Left ventricle myocardium superior (tissue), 1 donor: ENCODE data around the gene SPRTN. TPM values are rescaled to one million over a fixed set of nuclear protein-coding genes. Genes with fewer than 3 reads are reported as not detected.
"Not testable (repeated sequence)": the region's sequence is repeated elsewhere in the genome, so short reads cannot be mapped to it uniquely, and the experiment has no call there.

Experiments used
- ATAC-seq: fragments of 200-7000 bp; cut with Tn5 transposase; one replicate; pipeline ENCODE4 v1.9.1; 2020; ENCODE audit warnings: mild to moderate bottlenecking, moderate library complexity
- DNase-seq: peaks from one replicate; pipeline ENCODE4 v3.0.0-alpha.2; 2020
- intact Hi-C: fragments of 100-400 bp; cut with micrococcal nuclease; formaldehyde crosslinking; loops from one replicate; pipeline ENCODE4 v1.11.0; 2022
- total RNA-seq: library from RNA; stranded (reverse); fragmentation: NEBNext Ultra II Directional; extraction: Animal tissue kit (Norgen Biotek cat#: 25700); gene quantifications from one replicate; pipeline ENCODE4 v1.2.1, GENCODE V29; 2021
- donor health status: DM: no; HTN: yes; CAD: no; lungs with severe emphysema.

SPRTN gene
- total RNA-seq, 1 donor from 2014 or later: 6.6 TPM

GRCh38 chr1:231334952-231335351, 3.1 kb upstream of the SPRTN start:
- intact Hi-C loops: no loop called here
- DNase-seq (no peak), ATAC-seq (no peak)

DNA sequence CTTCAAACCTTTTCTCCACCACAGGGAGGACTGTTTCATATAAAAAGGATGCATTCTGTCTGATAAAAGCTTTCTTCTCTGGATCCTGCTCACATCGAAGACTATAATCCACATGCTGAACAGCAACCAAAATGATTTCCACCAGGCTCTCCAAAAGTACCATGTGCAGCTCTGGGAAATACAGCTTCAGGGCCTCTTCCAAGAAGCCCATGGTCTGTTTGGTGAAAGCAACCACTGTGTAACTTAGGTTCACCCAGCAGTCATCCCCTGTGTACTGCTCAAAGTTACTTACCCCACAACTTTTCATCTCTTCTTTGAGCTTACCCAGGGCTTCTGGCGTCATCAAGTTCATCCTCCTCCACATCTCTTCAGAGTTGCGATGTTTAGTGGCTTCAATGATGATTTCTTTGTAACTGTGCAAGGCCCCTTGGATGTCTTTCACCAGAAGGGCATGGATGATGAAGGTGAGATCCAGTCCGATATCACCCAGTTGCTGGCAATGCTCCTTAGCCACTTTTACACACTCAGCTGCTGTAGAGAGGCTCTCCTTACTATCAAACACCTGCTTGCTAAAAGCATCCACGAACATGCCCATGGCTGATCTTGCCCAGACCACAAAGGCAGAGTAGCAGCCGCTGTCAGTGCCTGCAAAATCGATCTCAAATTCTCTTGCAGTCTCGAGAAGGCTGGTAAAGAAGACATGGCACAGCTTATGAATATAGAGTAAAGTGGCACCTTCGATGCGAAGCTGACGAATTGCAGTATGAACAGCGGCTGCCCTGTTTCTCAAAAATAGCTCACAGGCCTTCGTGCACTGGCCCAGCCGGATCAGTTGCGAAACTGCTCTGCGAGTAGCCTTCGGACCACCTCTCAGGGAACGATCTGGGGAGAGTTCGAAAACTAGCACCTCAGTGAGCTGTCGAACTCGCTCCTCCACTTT, 2.2 kb upstream of the SPRTN start:
- intact Hi-C loops: no loop called here
- ATAC-seq: no peak
- no peak for DNase-seq

DNA sequence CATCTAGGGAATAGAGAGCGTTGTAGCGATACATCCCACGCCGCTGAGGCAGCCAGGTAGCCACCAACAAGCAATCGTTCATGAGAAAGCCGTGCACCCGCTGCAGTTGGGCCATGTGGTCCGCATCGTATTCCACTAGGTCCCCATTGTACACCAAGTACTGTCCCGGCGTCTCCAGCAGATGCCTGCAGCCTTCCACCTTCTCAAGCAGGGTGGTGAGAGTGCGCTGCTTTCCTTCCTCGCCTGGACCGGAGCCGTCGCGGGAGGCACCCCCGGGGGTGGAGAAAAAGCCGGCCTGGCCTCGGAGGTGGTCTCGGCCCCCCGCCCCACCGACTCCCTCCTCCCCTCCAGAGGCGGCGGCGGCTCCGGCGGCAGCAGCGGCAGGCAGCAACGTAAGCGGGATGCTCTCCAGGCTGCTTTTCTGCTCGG, 1.0 kb upstream of the SPRTN start:
- DNase-seq (no peak), ATAC-seq (peak; percentile 22)
- intact Hi-C loops: no loop called here

DNA sequence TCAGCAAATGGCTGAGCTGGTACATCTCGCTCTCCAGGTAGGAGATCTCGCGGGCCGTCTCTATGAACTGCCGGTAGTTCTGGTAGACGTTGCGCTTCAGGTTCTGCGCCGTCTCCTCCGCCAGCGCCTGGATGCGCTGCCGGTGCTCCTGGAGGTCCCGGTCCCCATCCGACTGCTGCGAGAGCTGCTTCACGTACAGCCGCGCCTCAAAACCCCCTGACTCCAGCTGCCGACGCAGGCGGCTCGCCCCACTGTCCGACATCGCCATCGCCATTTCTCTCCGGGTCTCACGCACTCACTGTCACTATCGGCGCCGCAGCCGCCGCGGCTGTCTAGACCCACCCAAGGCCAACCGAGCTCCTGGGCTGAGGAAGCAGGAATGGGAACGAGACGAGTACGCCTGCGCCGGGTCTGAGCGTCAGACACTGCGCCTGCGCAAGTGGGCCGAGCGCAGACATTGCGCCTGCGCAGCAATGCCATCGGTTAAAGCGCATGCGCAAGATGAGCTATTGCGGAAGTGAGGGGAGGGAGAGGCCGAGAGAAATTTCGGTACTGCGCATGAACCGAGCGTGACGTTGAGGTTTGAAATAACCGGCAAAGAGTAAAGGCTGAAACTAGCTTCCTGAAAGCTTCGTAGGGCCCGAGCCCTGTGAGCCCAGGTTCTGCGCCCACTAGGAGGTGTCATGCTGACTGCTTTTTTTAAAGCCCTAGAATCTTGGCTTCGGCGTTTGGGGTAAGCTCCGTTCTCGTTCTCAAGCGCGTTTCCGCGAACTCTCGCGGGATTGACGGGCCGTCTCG, 422 bp upstream of the SPRTN start, which contains the start of gene EXOC8:
TSS of gene EXOC8 (minus strand) at position 381 of the 798 bp plus-strand sequence. CDS start at position 274, 107 bp downstream.
- intact Hi-C loops: no loop called here
- DNase-seq (peak; percentile 97), ATAC-seq (peak; percentile 97)

DNA sequence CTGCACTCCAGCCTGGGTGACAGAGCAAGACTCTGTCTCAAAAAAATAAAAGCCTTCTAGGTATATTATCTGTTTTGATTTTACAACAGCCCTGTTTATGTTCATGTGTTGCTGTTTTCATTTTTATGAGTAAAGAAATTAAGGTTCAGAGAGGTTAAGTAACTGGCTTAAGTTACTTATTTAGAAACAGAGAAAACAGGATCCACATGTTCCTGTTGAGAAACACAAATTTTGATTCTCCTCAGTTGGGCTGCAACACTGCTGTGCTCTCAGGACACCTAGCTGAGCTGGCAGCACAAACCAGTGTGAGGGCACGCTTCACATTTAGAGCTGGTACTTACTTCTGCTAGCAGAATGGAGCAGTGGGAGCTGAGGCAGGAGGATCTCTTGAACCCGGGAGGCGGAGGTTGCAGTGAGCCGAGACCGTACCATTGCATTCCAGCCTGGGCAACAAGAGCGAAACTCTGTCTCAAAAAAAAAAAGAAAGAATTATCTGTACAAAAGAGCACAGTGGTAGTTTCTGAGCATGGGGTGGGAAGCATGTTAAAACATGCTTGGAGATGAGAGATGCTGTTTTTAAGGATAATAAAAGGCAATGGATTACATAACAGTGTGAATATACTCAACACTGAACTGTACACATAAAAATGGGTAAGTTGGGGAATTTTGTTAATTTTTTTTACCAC, 2.4 kb downstream of the SPRTN start:
- ATAC-seq: no peak
- intact Hi-C loops: no loop called here

GRCh38 chr1:231347961-231348360, 9.9 kb downstream of the SPRTN start:
- intact Hi-C loops: no loop called here
- ATAC-seq: no peak
- no peak for DNase-seq

More for the DNA sequence above, 2.4 kb downstream of the SPRTN start:
- no peak for DNase-seq

DNA sequence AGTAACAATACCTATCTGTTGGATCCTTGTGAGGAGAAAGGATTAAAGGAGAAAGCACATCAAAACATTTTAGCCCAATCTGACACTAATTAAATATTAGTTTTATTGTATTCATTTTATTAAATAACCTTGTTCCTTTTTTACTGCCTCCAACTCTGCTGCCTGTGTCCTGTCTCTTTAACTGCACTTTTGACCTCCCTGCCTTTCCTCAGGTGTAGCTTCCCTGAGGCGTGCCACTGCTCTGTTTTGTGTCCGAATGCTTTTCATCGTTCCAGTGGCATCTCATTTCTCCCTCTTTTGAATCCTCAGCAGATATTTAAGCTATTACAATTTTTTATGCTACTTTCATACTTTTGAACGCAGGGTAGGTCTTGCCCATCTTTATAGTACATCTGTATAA, 10.3 kb downstream of the SPRTN start:
- ATAC-seq: no peak
- intact Hi-C loops: no loop called here
- no peak for DNase-seq

- ATAC-seq, DNase-seq: not testable (repeated sequence)
Observed at GRCh38 chr1:231348856-231349255, 10.8 kb downstream of the SPRTN start.

DNA sequence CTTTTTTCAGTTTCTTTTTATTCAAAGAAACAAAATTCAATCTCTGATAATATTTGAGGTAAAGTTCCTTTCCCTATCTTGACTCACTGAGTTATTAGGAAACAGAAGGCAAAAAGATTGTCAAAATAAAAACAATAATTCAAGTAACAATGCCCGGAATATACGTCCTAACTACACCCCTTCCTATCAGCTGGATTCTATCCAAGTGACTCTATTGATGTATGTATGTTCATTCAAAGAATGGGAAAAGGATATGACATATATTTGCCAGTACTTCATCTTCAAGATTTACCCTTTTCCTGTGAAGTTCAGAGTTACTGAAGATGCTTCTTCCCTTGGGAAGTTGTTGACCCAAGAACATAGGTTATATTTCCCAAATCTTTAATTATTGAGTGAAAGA, 13.7 kb downstream of the SPRTN start:
- intact Hi-C loops: loop anchor here (5.0 kb wide), 1 partner anchor 250 kb away; no protein-coding TSS in a partner anchor
- DNase-seq (no peak), ATAC-seq (no peak)

More at GRCh38 chr1:231348856-231349255, 10.8 kb downstream of the SPRTN start:
- intact Hi-C loops: not testable (repeated sequence)

DNA sequence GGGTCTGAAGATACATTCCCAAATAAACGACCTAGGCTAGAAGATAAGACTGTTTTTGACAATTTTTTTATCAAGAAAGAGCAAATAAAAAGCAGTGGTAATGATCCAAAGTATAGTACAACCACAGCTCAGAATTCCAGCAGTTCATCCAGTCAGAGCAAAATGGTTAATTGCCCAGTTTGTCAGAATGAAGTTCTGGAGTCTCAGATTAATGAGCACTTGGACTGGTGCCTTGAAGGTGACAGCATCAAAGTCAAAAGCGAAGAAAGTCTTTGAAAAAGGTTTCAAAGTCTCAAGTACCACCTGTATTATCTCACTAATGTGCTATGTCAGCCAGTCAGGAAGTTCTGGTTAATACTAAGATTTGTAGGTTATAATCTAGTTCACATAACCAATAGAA, 15.0 kb downstream of the SPRTN start:
- intact Hi-C loops: loop anchor here (5.0 kb wide), 1 partner anchor 249 kb away; no protein-coding TSS in a partner anchor
- DNase-seq (no peak), ATAC-seq (no peak)

- DNase-seq (no peak), ATAC-seq (no peak)
- intact Hi-C loops: loop anchor here (5.0 kb wide), 1 partner anchor 248 kb away; no protein-coding TSS in a partner anchor
Observed at GRCh38 chr1:231354330-231355020, 16.4 kb downstream of the SPRTN start.

DNA sequence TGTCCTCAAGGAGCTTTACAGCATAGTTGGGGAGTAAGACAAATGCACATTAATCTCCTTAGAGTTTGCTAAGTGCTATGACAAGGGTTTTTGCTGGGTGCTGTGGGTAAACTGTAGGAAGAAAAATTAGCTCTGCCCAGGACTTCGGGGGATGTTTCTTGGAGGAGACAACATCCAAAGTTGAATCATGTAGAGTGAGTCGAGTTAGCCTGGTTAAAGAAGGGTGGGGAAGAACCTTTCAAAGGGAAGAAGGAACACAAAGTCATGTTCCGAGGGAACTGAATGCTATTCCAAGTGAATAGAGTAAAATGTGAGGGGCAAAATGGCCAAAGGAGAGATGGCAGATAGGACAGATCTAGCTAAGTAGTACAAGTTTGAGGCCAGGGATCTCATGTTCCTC, 17.1 kb downstream of the SPRTN start:
- ATAC-seq (no peak), DNase-seq (no peak)
- intact Hi-C loops: no loop called here

DNA sequence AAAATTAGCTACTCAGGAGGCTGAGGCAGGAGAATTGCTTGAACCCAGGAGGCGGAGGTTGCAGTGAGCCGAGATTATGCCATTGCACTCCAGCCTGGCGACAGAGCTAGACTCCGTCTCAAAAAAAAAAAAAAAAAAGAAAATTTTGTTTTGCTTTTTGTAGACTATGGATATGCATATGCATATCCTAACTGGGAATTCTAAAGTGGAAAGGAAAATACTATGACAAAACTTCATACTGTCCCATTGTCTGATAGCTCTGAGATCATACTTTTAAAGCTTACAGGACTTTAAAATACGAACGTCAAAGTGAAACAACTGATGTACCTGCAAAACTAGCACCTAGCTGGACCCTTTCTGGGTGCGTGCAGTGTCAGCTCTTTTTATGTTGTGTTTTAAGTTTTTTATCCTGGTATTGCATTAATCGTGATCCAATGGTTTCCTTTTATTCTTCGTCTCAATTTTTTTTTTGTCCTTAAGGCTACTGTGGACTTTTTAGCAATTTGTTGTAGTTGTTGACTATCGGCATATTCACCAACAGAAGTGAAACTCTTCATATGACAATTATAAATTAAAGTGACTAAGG, 19.2 kb downstream of the SPRTN start:
- intact Hi-C loops: no loop called here
- ATAC-seq: no peak
- DNase-seq: no peak

- intact Hi-C loops: no loop called here
- ATAC-seq: peak; percentile 75
- DNase-seq: no peak
Observed at GRCh38 chr1:231357831-231358354, 19.8 kb downstream of the SPRTN start.

GRCh38 chr1:231359113-231359512, 21.0 kb downstream of the SPRTN start:
- intact Hi-C loops: no loop called here
- ATAC-seq: peak; percentile 58
- DNase-seq: no peak

GRCh38 chr1:231362325-231362724, 24.2 kb downstream of the SPRTN start:
- intact Hi-C loops: no loop called here
- ATAC-seq: peak; percentile 55
- DNase-seq: no peak

DNA sequence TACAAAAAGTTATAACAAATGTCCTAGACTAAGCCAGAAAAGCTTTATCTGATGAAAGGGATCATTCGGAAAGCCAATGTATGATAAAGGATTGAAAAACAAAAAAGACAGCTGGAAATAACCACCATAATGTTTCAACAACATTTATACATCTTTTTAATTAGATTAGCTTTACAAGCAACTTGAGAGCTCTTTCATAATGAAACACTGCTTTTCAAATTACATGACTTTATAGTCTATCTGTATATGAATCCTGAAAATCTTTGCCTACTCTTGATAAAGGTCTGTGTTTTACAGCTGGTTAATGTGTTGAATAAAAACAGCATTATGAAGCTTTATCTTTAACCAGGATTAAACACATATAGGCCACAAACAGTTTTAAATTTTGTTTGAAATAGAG, 25.5 kb downstream of the SPRTN start:
- DNase-seq: no peak
- ATAC-seq: no peak
- intact Hi-C loops: no loop called here

DNA sequence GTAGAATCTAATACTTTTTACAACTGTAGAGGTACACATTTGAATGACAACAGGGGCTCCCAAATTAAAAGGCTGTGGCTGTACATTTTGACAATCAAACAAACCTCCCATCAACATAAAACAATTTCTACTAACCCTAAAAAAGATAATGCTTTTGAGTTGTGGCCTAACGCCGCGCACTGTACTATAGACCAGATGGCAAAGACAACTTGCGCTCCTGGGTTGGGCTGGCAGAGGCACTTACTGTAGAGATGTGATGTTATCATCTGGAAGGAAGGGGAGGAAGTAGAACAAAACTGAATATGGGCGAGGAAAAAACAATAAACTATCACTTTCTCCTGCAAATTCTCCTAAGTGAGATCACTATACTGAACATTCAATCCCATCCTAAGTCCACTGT, 26.1 kb downstream of the SPRTN start:
- DNase-seq: no peak
- no peak for ATAC-seq
- intact Hi-C loops: no loop called here
